Measurements from ENCODE around the gene DHRS3.
"Not testable (repeated sequence)": the region's sequence is repeated elsewhere in the genome, so short reads cannot be mapped to it uniquely, and the experiment has no call there.

Gene DHRS3

GRCh38 chr1:12617901-12618660 is at the start of gene DHRS3:
TSS of gene DHRS3 (minus strand) at chr1:12618210. CDS start at chr1:12617348, 862 bp downstream.
- DNase-seq (ENCODE audit: low spot score), result peak; percentile 82

GRCh38 chr1:12666141-12666735 is 48.2 kb upstream of the DHRS3 start:
- DNase-seq (ENCODE audit: low spot score), result no peak

GRCh38 chr1:12665511-12665910 is 47.5 kb upstream of the DHRS3 start:
- no peak for DNase-seq (ENCODE audit: low spot score)

DNA sequence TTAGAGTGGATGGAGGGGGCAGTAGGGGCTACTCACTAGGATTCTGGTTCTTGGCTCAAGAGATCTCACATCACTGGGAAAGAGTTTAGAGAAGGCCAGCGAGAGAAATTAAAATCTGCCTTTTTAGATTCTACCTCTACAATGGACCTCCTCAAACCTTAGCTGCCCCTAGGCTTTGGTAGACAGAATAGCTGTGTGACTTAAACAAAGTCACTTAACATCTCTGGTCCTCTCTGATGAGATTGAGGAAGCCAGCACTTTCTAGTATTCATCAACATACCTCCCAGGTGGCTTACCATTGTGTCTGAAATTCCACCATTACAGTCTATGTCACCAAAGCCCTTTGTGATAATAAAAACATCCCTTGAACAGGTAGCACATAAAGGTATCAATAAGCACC is 44.5 kb upstream of the DHRS3 start:
- no peak for DNase-seq (ENCODE audit: low spot score)

GRCh38 chr1:12661606-12662219 is 43.7 kb upstream of the DHRS3 start:
- no peak for DNase-seq (ENCODE audit: low spot score)

DNA sequence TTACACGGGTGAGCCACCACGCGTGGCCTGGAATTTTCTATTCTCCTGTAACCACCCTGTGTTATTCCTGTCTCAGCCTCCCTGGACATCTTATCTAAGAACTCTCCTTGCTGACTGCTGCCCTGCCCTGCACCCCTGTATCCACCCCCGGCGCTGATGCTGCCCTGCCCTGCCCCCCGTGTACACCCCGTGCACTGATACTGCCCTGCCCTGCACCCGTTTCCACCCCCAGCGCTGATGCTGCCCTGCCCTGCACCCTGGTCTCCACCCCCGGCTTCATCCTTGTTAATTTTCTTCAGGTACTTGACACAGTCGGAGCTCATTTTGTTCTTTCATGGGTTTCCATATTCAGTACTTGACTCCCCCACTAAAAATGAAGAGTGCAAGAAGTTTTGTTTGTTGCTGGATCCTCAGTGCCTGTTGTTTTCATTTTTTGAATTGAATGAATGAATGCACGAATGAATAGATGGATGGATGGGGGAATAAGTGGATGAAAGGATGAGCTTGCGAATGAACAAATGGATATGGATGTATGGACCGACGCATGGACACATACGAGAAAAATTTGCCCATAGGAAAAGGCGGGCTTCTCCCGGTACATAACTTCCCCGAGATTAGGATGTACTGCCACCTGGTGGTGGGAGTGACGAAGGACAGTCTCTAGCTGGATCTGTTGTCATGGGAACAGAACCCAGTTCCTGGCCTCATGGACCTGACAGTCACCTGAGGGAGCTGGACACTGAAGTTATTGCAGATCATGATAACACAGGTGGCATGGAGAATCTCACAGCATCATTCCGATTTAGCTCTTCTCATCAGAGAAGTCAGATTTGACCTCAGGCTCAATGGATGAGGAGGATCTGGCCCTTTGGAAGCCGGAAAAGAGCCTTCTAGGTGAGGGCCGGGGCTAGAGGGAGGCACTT is 40.8 kb upstream of the DHRS3 start:
- DNase-seq (ENCODE audit: low spot score), result peak; percentile 95

- not testable (repeated sequence) for DNase-seq (ENCODE audit: low spot score)
Observed at GRCh38 chr1:12657885-12658512, 40.0 kb upstream of the DHRS3 start.

DNA sequence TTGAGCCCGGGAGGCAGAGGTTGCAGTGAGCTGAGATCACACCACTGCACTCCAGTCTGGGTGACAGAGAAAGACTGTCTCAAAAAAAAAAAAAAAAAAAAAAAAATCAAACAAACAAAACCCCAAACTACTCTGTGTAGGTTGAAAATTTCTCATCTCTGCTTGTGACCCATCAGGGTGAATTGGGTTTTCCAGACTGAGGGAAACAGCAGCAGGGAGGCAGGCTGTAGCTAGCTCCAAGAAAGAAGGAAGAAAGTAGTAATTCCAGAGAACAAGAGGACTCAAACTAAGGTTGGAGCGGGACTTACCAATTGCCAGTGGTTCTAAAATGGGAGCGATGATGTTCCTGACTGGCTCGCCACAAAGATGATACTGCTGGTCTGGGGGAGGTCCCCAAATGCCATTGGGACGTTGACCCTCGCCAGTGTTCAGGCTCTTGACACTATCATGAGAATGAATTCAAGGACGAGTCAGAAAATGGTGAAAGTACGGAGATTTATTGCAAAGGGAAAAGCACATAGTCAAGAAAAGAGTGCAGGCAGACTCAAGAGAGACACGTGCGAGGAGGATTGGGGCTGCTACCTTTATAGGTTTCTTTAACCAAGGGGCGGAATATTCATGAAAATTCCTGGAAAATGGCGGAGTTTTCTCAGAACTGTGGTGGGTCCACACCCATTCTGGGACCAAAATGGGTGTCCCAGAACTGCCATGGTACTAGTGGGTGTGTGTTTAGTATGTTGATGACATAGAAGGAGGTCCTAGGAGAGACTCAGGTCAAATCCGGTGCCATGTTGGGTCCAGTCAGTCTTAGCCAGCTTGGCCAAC is 39.3 kb upstream of the DHRS3 start:
- no peak for DNase-seq (ENCODE audit: low spot score)

- DNase-seq (ENCODE audit: low spot score), result no peak
Observed at GRCh38 chr1:12656575-12656974, 38.6 kb upstream of the DHRS3 start.

GRCh38 chr1:12654657-12655056 is 36.6 kb upstream of the DHRS3 start:
- DNase-seq (ENCODE audit: low spot score), result no peak

DNA sequence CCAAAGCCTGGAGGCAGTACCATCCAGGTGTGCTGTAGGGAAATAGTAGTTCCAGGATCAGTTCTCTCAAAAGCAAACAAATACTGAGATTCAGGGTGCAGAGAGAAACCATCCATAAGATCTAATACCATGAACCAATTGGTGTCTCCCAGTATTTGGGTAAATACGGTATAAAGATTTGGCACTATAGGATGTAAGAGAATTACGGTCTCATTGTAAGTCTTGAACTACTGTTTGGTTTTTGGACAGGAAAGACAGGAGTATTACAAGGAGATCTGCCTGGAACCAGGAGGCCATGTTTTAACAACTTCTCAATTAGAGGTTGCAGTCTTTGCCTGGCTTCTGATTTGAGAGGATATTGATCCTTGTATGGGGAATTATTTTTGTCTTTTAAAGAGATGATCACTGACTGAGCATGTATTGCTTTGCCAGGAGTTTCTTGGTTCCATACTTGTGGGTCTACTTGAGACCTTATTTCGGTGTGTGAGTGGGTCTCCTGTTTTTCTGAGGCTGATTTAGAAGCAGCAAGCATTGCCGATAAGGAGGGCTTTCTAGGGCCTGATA is 36.1 kb upstream of the DHRS3 start:
- DNase-seq (ENCODE audit: low spot score), result no peak

GRCh38 chr1:12649971-12650421 is 32.0 kb upstream of the DHRS3 start:
- no peak for DNase-seq (ENCODE audit: low spot score)

GRCh38 chr1:12648741-12649140 is 30.7 kb upstream of the DHRS3 start:
- no peak for DNase-seq (ENCODE audit: low spot score)

DNA sequence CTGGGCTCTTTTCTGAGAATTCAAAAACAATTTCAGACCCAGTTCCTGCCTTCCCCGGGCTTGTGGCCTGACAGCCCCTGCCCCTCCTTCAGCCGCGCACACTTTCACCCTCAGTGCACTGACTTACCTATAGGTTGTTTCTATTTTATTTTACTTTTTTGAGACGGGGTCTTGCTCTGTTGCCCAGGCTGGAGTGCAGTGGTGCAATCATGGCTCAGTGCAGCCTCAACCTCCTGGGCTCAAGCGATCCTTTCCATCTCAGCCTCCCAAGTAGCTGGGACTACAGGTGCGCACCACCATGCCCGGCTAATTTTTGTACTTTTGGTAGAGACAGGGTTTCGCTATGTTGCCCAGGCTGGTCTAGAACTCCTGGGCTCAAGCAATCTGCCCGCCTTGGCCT is 27.4 kb upstream of the DHRS3 start:
- DNase-seq (ENCODE audit: low spot score), result not testable (repeated sequence)

GRCh38 chr1:12644829-12645228 is 26.8 kb upstream of the DHRS3 start:
- DNase-seq (ENCODE audit: low spot score), result no peak

DNA sequence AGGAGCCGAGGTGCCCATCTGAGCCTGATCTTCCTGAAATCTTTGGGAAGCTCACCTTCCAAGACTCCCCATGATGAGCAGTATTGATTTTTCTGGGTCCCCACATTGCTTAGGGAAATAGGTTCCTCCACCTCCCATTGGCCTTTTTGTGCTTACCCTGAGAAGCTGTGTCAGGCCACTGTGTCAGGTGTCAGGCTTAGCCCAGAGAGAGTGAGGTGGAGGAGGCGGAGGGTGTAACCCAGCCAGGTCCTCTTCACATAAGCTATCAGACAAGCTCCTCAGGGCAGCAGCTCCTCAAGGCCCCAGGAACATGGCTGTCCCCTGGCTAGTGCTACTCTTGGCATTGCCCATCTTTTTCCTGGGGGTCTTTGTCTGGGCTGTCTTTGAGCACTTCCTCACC is 26.2 kb upstream of the DHRS3 start:
- no peak for DNase-seq (ENCODE audit: low spot score)

DNA sequence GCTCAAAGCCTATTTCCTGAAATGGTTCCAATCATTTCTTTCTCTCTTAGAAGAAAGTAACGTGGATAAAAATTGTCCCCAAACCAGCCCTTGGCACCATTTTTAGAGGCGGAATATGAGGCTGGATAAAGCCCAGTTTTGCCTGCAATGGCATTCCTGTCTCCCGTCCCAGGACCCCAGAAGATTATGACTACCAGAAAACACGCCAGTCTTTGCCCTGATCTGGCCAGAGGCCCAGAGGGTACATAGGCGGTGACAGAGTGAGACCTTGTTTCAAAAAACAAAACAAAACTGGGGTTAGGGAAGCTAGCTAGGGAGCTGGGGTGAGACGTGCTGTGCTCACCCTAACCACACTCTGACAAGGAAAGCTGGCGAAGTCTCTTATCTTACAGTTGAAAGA is 25.8 kb upstream of the DHRS3 start, which contains the start of gene AADACL4:
Gene AADACL4 (plus strand): TSS at position 301 of the 400 bp plus-strand sequence. CDS start 462 bp downstream, outside the sequence.
- DNase-seq (ENCODE audit: low spot score), result no peak

DNA sequence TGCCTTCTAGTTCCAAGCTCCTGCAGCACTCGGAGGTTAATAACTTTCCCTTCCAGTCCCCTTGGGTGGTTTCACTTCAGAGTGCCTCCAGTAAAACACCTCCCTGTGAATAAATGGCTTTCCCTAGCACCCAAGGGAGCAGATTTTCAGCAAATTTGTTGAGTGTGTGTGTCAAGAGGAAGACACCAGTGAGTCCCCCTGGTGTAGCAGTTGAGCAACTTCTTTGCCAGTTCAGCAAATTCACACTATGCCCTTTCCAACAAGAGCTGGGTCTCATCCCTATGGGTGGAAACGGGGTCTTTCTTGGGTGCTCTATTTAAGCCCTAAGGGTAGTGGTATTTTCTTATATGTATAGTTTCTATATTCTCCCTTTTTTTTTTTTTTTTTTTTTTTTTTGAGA is 25.1 kb upstream of the DHRS3 start:
- DNase-seq (ENCODE audit: low spot score), result no peak

DNA sequence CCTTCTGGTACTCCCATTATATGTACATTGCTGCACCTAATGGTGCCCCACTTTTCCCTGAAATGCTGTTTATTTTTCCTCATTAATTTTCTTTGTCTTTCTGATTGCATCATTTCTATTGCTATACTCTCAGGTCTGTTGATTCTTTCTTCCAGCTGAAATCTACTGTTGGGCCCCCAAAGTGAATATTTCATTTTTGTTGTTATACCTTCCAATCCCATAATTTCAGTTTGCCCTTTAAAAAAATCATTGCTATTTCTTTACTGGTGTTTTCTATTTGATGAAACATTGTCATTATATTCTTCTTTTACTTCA is 22.9 kb upstream of the DHRS3 start:
- DNase-seq (ENCODE audit: low spot score), result no peak

GRCh38 chr1:12640237-12640957 is 22.4 kb upstream of the DHRS3 start:
- no peak for DNase-seq (ENCODE audit: low spot score)
